ENCODE data around the gene FILIP1. TPM values are rescaled to one million over a fixed set of nuclear protein-coding genes. Genes with fewer than 3 reads are reported as not detected.

Gene FILIP1
- total and polyA plus RNA-seq, 10 of the 15 experiments (the other 5 are each of a cell fraction or from before 2014, with no cell fraction given) = 0.23 to 2.0 (median 0.44) TPM

- RAD21 ChIA-PET (ENCODE audit: unreplicated experiment) = interaction anchor here (0.8 to 1.6 kb wide), 7 partner anchors 18 to 53 kb away, joined by 3 to 6 read pairs (median 4); no protein-coding TSS in a partner anchor
- Histone ChIP-seq H3K9me3 (replicated peaks; ENCODE audit: control insufficient read depth, insufficient read depth, low read length) (no peaks in the 10 kb centered on the region), H3K9ac (ENCODE audit: control insufficient read depth, insufficient read depth, low read length) (peak overlapping the region; percentile 90), H3K36me3 (ENCODE audit: control insufficient read depth in 2 of 2, insufficient read depth in 2 of 2, low read length in 1 of 2) (peaks cover 1 to 10% of the 10 kb centered on the region in 2 experiments; a peak in 2 of 4 replicates), H3K27me3 (replicated peaks in 1 of 2; ENCODE audit: control insufficient read depth in 2 of 2, insufficient read depth in 2 of 2, low read length in 1 of 2) (no peaks in the 10 kb centered on the region), H3K4me3 (peak overlapping the region; percentile 65), H3K4me2 (ENCODE audit: control insufficient read depth, insufficient read depth) (peak overlapping the region; percentile 79), H3K27ac (ENCODE audit: control insufficient read depth, insufficient read depth) (peak overlapping the region; percentile 97), H2AFZ (ENCODE audit: control insufficient read depth, low read depth, low read length) (peak overlapping the region; percentile 90), H4K20me1 (ENCODE audit: control insufficient read depth, insufficient read depth) (peaks cover under 1% of the 10 kb centered on the region; the same call in 1 of the 2 replicates), H3K4me1 (ENCODE audit: control insufficient read depth, insufficient read depth, low read length) (no peaks in the 10 kb centered on the region), H3K79me2 (ENCODE audit: control insufficient read depth, insufficient read depth, low read length) (peaks cover 22% of the 10 kb centered on the region)
- TF ChIP-seq CBX3 (IDR thresholded peaks at IDR 0.05; ENCODE audit: borderline replicate concordance, low read depth) (no peak), RCOR1 (conservative IDR thresholded peaks at IDR 0.05; ENCODE audit: low read depth, low read length) (0 out of 2 replicates have a peak, but pooled peaks have one; percentile 11), NFIC (IDR thresholded peaks at IDR 0.05; ENCODE audit: low read depth, low read length) (peak; percentile 2; the same call in 1 of the 2 replicates), LARP7 (IDR thresholded peaks at IDR 0.05) (no peak; the same call in 1 of the 2 replicates), MAX (IDR thresholded peaks at IDR 0.05; ENCODE audit: low read depth, low read length) (0 out of 2 replicates have a peak, but pooled peaks have one; percentile 36), RAD51 (IDR thresholded peaks at IDR 0.05) (peak; percentile 6; the same call in 1 of the 2 replicates), YY1 (IDR thresholded peaks at IDR 0.05; ENCODE audit: low read depth, low read length) (0 out of 2 replicates have a peak, but pooled peaks have one; percentile 23)
- DNase-seq (ENCODE audit: low read depth, low spot score) (no peak), ATAC-seq (peak; percentile 37), FAIRE-seq (no peak)
- in situ Hi-C loops (cut with MboI) (loop anchor here (25.0 kb wide), 1 partner anchor 1807 kb away; no protein-coding TSS in a partner anchor), intact Hi-C loops (cut with micrococcal nuclease; ENCODE audit: unreplicated experiment) (no loop called here)
- CTCF ChIA-PET = interaction anchor here (1.0 to 2.0 kb wide), 6 partner anchors 18 to 302 kb away, joined by 3 to 14 read pairs (median 4); partner anchors contain the start of gene FILIP1
- 79% methylated on average over 15 of the region's 15 CpGs for WGBS (ENCODE audit: insufficient coverage, insufficient replicate concordance, low lambda C conversion rate, missing lambda C conversion rate)
- SMC1A ChIA-PET (ENCODE audit: uncharacterized antibody, unreplicated experiment) = interaction anchor here (0.9 to 2.5 kb wide), 11 partner anchors 9 to 283 kb away, joined by 3 to 11 read pairs (median 3); partner anchors contain the start of gene FILIP1
- TSS peak; percentile 99 for BruUV-seq (replicated peaks)
- POLR2A ChIA-PET = interaction anchor here (0.7 to 1.4 kb wide), 8 partner anchors 9 to 1783 kb away, joined by 3 to 6 read pairs (median 4); partner anchors contain the start of gene MTO1
Measured at GRCh38 chr6:75244063-75244584, 249.5 kb downstream of the FILIP1 start.

Measured in GM12878 (cell line).